Lower leg skin (tissue), 4 donors: Measurements from ENCODE around the gene CDX1. TPM values are rescaled to one million over a fixed set of nuclear protein-coding genes. Genes with fewer than 3 reads are reported as not detected.

Experiments used
- DNase-seq, 2 donors: peaks; one replicate each; pipeline ENCODE4 v3.0.0-alpha.2; 2019; ENCODE audit warnings: low spot score in 2 of 2
- H3K4me3 ChIP-seq: fragments of 200-600 bp; sonication (generic); 2 replicates; pipeline ENCODE4 v1.5.1; 2017; ENCODE audit warnings: mild to moderate bottlenecking, low read depth; ENCODE audit not compliant: poor library complexity, severe bottlenecking
- POLR2A ChIP-seq, 2 donors: fragments of 450-650 bp; IDR thresholded peaks; one replicate each; pipeline ENCODE4 v1.6.1; 2016 to 2017; ENCODE audit warnings: antibody characterized with exemption in 2 of 2, mild to moderate bottlenecking in 1 of 2, moderate library complexity in 1 of 2
- WGBS, 2 donors: methylation state at CpG; one replicate each; pipeline ENCODE4 v1.1.5; 2018; 5-methylcytosine and 5-hydroxymethylcytosine counted together
- intact Hi-C: fragments of 100-400 bp; cut with DNase I; formaldehyde crosslinking; loops from one replicate; pipeline ENCODE4 v1.15.0; 2023; ENCODE audit warnings: low total_unique reads
- total RNA-seq, 4 donors: library from RNA; depleted of rRNA; stranded (reverse); fragments of >200 nt; gene quantifications; one replicate each; pipeline ENCODE4 v1.1.0, GENCODE V29; 2016
- TF ChIP-seq, protein P1 (sequence below), 3 donors: fragments of 450-650 bp; IDR thresholded peaks; one replicate each; pipeline ENCODE4 v1.5.1; 2016; ENCODE audit warnings: antibody characterized with exemption in 3 of 3, mild to moderate bottlenecking in 3 of 3, moderate library complexity in 2 of 3

CDX1 gene
- not detected for total RNA-seq

DNA sequence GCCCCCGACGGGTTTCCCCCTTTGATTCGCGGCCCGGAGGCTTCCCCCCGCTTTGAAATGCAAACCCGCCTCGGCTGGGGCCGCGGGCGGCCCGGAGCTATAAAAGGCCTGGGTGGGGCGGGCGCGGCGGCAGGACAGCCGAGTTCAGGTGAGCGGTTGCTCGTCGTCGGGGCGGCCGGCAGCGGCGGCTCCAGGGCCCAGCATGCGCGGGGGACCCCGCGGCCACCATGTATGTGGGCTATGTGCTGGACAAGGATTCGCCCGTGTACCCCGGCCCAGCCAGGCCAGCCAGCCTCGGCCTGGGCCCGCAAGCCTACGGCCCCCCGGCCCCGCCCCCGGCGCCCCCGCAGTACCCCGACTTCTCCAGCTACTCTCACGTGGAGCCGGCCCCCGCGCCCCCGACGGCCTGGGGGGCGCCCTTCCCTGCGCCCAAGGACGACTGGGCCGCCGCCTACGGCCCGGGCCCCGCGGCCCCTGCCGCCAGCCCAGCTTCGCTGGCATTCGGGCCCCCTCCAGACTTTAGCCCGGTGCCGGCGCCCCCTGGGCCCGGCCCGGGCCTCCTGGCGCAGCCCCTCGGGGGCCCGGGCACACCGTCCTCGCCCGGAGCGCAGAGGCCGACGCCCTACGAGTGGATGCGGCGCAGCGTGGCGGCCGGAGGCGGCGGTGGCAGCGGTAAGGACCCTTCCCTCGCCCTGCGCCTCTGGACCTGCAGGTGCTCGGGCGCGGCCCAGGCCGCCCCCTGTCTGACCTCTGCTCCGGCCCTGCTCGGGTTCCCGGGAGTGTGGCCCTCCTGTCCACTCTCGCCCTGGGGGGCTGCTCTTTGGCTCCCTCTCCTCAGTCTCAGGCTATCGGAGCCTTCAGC lies at the start of gene CDX1:
Gene CDX1 (plus strand): TSS at position 129 of the 862 bp plus-strand sequence. CDS start 99 bp downstream, at position 228.
- 27 to 54% methylated on average over 29 to 44 of the region's 93 CpGs for WGBS, 2 donors
- DNase-seq: no peak
- H3K4me3 ChIP-seq: no peak within 1 kb of the TSS
- intact Hi-C loops: no loop called here
- TF ChIP-seq, protein P1, sequence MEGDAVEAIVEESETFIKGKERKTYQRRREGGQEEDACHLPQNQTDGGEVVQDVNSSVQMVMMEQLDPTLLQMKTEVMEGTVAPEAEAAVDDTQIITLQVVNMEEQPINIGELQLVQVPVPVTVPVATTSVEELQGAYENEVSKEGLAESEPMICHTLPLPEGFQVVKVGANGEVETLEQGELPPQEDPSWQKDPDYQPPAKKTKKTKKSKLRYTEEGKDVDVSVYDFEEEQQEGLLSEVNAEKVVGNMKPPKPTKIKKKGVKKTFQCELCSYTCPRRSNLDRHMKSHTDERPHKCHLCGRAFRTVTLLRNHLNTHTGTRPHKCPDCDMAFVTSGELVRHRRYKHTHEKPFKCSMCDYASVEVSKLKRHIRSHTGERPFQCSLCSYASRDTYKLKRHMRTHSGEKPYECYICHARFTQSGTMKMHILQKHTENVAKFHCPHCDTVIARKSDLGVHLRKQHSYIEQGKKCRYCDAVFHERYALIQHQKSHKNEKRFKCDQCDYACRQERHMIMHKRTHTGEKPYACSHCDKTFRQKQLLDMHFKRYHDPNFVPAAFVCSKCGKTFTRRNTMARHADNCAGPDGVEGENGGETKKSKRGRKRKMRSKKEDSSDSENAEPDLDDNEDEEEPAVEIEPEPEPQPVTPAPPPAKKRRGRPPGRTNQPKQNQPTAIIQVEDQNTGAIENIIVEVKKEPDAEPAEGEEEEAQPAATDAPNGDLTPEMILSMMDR (IDR thresholded peaks at IDR 0.05): no peak
- no peak for TF ChIP-seq POLR2A (IDR thresholded peaks at IDR 0.05)

DNA sequence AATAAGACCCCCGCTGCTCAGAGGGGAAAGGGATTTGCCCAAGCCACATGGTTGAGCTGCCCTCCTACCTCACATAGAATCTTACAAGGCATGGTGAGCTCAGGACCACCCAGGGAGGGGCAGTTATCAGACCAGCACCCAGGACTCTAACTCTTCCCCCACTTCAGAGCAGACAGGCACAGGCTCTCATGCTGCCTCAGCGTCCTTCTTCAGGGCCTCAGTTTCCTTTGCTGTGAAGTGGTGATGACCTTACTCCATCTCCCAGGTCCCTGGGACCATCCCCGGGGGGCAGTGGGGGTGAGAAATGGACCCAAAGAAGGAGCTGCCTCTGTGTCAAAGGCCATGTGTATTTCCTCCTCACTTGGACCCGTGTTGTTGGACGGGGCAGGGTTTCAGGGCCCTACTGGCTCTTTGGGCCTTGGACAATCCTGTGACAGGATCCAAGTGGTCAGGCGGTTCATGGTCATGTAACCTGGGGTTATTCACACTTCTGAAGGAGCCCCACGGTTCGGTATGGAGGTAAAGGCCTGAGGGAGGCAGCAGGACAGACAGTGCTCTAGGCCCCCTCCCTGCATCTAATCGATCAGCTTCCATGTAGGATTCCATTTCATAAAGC lies 48.5 kb upstream of the CDX1 start:
- WGBS, 2 donors: 73 to 82% methylated on average over 9 of the region's 9 CpGs
- no peak for TF ChIP-seq POLR2A (IDR thresholded peaks at IDR 0.05)
- TF ChIP-seq, protein P1 (IDR thresholded peaks at IDR 0.05): no peak
- intact Hi-C loops: no loop called here
- no peak overlapping the region for H3K4me3 ChIP-seq
- peak in 1 of 2 donors; percentile 67 for DNase-seq

DNA sequence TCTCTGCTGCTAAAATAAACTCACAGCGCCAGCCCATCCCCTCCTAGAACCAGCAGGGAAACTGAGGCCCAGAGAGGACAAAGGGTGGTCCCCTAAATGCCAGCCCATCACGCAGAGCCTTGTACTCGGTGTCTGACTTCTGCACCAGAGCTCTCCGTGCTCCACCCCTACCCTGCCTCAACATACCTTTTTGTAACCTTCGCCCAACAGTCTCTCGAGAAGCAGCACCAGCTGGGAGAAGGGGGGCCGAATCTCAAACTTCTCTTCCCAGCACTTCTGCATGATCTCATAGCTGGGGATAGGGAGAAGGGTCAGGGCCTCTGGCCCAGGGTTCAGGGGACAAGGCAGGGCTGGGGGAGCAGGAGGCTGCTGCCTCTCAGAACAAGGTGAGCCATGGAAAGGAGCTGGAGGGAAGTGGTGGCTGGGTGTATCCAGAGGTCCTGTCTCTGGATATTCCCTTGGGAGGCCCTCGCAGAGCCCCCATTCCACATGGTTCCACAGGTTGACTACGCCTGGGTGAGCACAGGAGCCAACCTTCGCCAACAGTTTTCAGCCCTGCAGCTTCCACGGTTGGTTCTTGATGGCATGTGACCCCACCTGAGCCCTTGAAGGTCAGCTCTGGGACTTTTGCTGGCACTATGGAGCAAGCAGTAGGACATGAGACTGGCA lies 47.9 kb upstream of the CDX1 start:
- peak in 1 of 2 donors; percentile 63 for DNase-seq
- intact Hi-C loops: no loop called here
- 89 to 92% methylated on average over 10 of the region's 11 CpGs for WGBS, 2 donors
- H3K4me3 ChIP-seq: no peak overlapping the region
- TF ChIP-seq, protein P1 (IDR thresholded peaks at IDR 0.05): no peak
- no peak for TF ChIP-seq POLR2A (IDR thresholded peaks at IDR 0.05)

DNA sequence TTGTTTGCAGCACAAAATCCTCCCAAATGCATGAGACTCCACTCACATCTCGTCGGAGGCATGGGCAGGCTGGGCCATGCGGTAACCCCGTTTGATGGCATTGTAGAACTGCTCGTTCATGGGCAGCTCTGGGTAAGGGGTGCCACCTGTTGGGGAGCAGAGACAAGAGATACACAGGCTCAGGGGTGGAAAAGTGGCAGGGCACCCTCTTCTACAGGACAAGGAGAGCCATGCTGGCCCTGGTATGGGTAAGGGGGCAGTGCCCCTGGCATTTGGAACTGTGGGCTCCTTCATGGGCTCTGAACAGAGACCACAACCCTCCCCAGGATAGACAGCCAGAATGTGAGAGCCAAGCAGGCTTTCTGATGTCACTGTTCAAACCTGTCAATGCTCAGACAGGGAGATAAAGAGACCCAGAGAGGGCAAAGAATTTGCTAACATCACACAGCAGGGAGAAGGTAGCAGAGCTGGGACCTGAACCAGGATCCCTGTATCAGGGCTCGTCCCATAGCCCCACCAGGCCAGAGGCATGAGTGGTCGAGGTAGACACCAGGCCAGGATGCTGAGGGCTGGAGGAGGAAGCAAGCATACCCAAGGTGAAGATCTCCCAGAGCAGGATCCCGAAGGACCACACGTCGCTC lies 47.0 kb upstream of the CDX1 start:
- WGBS, 2 donors: 78 to 82% methylated on average over 10 of the region's 10 CpGs
- peak in 1 of 2 donors; percentile 77 for DNase-seq
- no peak overlapping the region for H3K4me3 ChIP-seq
- intact Hi-C loops: no loop called here
- TF ChIP-seq, protein P1 (IDR thresholded peaks at IDR 0.05): no peak
- no peak for TF ChIP-seq POLR2A (IDR thresholded peaks at IDR 0.05)

DNA sequence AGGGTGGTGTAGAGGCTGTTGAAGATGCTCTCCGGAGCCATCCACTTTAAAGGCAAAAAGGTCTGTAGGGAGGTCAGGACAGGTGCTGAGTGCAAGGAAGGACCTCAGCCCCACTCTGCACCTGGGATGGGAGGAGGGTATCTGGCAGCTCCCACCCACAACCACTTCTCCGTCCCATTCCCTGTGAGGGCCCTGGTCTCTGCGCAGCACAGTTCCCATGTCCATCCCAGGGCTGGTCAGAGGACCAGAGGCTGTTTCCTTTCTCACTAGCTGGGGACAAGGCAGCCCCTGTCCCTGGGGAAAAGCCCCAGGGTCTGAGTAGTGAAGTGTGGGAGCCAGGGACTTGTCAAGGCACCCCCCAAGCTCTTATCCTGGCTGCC lies 46.5 kb upstream of the CDX1 start:
- no peak for TF ChIP-seq POLR2A (IDR thresholded peaks at IDR 0.05)
- TF ChIP-seq, protein P1 (IDR thresholded peaks at IDR 0.05): no peak
- 93 to 97% methylated on average over 3 of the region's 3 CpGs for WGBS, 2 donors
- no peak overlapping the region for H3K4me3 ChIP-seq
- peak in 1 of 2 donors; percentile 83 for DNase-seq
- intact Hi-C loops: no loop called here
